Endodermal cell (in vitro differentiated cells): ENCODE measurements around the gene CAPN1. TPM values are rescaled to one million over a fixed set of nuclear protein-coding genes. Genes with fewer than 3 reads are reported as not detected.
A peak's percentile ranks its signal among the peaks of the same experiment; 100 is the strongest.

Experiments used
- DNase-seq: peaks from one replicate; pipeline ENCODE4 v3.0.0-alpha.2; 2017
- H3K27ac ChIP-seq: 2 replicates; pipeline ENCODE4 v1.5.1; 2013; ENCODE audit warnings: mild to moderate bottlenecking, low read depth, low read length, moderate library complexity
- H3K27me3 ChIP-seq: 2 replicates; pipeline ENCODE4 v1.6.1; 2013; ENCODE audit warnings: mild to moderate bottlenecking, low read length, moderate library complexity; ENCODE audit not compliant: insufficient read depth, control insufficient read depth, poor library complexity, severe bottlenecking
- H3K36me3 ChIP-seq: 2 replicates; pipeline ENCODE4 v1.7.0; 2013; ENCODE audit warnings: mild to moderate bottlenecking, low read length, moderate library complexity; ENCODE audit not compliant: control insufficient read depth, insufficient read depth
- H3K4me1 ChIP-seq: one replicate; pipeline ENCODE4 v1.7.0; 2013; ENCODE audit warnings: low read length; ENCODE audit not compliant: control insufficient read depth, insufficient read depth
- H3K4me3 ChIP-seq: 2 replicates; pipeline ENCODE4 v1.5.1; 2013; ENCODE audit warnings: mild to moderate bottlenecking, low read length, moderate library complexity
- H3K9ac ChIP-seq: 2 replicates; pipeline ENCODE4 v1.6.1; 2013; ENCODE audit warnings: mild to moderate bottlenecking, low read length, moderate library complexity; ENCODE audit not compliant: poor library complexity, severe bottlenecking; ENCODE audit errors: extremely low read depth
- H3K9me3 ChIP-seq: 2 replicates; pipeline ENCODE4 v1.6.1; 2013; ENCODE audit warnings: mild to moderate bottlenecking, low read length, moderate library complexity; ENCODE audit not compliant: control insufficient read depth
- H3K27ac Mint-ChIP-seq: 2 replicates; pipeline ENCODE4 v1.8.0; 2020; ENCODE audit warnings: mixed read lengths
- H3K27me3 Mint-ChIP-seq: 2 replicates; pipeline ENCODE4 v1.8.0; 2021; ENCODE audit warnings: mild to moderate bottlenecking, mixed read lengths; ENCODE audit not compliant: insufficient read depth
- H3K36me3 Mint-ChIP-seq: 2 replicates; pipeline ENCODE4 v1.8.0; 2020; ENCODE audit warnings: low read depth, mixed read lengths
- H3K4me1 Mint-ChIP-seq: 2 replicates; pipeline ENCODE4 v1.8.0; 2020; ENCODE audit warnings: mixed read lengths
- H3K4me3 Mint-ChIP-seq: 2 replicates; pipeline ENCODE4 v1.8.0; 2020; ENCODE audit warnings: mild to moderate bottlenecking, moderate library complexity, mixed read lengths
- H3K9me3 Mint-ChIP-seq: 2 replicates; pipeline ENCODE4 v1.8.0; 2020; ENCODE audit warnings: mild to moderate bottlenecking, mixed read lengths
- CTCF ChIP-seq: fragments of 200-600 bp; sonication (generic); conservative IDR thresholded peaks from 2 replicates; pipeline ENCODE4 v1.5.0; 2021; ENCODE audit warnings: antibody characterized with exemption, mild to moderate bottlenecking
- WGBS, 2 experiments: methylation state at CpG; one replicate each; pipeline versions ENCODE4 v1.1.5 to v1.1.7; 2013; ENCODE audit warnings: missing lambda C conversion rate in 2 of 2, mixed read lengths in 1 of 2; ENCODE audit not compliant: insufficient coverage in 1 of 2, insufficient read length in 1 of 2; 5-methylcytosine and 5-hydroxymethylcytosine counted together
- total RNA-seq, 2 donors: library from RNA; stranded (reverse); fragmentation: NEBNext Ultra II Directional in 1 of 2; extraction: Animal tissue kit (Norgen Biotek cat#: 25700) in 1 of 2; gene quantifications; 2 replicates in 1 of 2; 3 replicates in 1 of 2; pipeline ENCODE4 v1.2.1, GENCODE V29; 2021

CAPN1 gene
- total RNA-seq, 2 donors from 2014 or later = 183 to 223 TPM

GRCh38 chr11:65150509-65151299 is 31.0 kb upstream of the CAPN1 start:
- peaks cover 27% of the 10 kb centered on the region for H3K27me3 Mint-ChIP-seq
- no peak overlapping the region for H3K4me3 Mint-ChIP-seq
- Histone ChIP-seq H3K9me3 (peaks cover 15% of the 10 kb centered on the region), H3K4me3 (no peak overlapping the region), H3K27me3 (no peaks in the 10 kb centered on the region), H3K27ac (no peak overlapping the region), H3K36me3 (no peaks in the 10 kb centered on the region), H3K9ac (no peak overlapping the region), H3K4me1 (no peaks in the 10 kb centered on the region)
- peak; percentile 66 for DNase-seq
- no peak overlapping the region for H3K27ac Mint-ChIP-seq
- 82 to 83% methylated on average over 8 to 12 of the region's 12 CpGs for WGBS, 2 experiments
- no peaks in the 10 kb centered on the region for H3K36me3 Mint-ChIP-seq
- TF ChIP-seq CTCF = no peak
- peaks cover 12% of the 10 kb centered on the region for H3K9me3 Mint-ChIP-seq
- H3K4me1 Mint-ChIP-seq = no peaks in the 10 kb centered on the region

GRCh38 chr11:65151331-65151899 is 30.3 kb upstream of the CAPN1 start:
- Histone ChIP-seq H3K4me1 (no peaks in the 10 kb centered on the region), H3K27me3 (no peaks in the 10 kb centered on the region), H3K27ac (no peak overlapping the region), H3K4me3 (no peak overlapping the region), H3K9ac (no peak overlapping the region), H3K36me3 (no peaks in the 10 kb centered on the region), H3K9me3 (peaks cover 12% of the 10 kb centered on the region)
- DNase-seq = peak; percentile 7
- no peak overlapping the region for H3K27ac Mint-ChIP-seq
- H3K9me3 Mint-ChIP-seq = peaks cover 6% of the 10 kb centered on the region
- H3K4me3 Mint-ChIP-seq = no peak overlapping the region
- 90 to 100% methylated on average over 3 of the region's 3 CpGs for WGBS, 2 experiments
- no peaks in the 10 kb centered on the region for H3K36me3 Mint-ChIP-seq
- H3K27me3 Mint-ChIP-seq = peaks cover 21% of the 10 kb centered on the region
- H3K4me1 Mint-ChIP-seq = no peaks in the 10 kb centered on the region
- TF ChIP-seq CTCF = no peak

GRCh38 chr11:65152122-65152521 is 29.6 kb upstream of the CAPN1 start:
- no peak overlapping the region for H3K4me3 Mint-ChIP-seq
- H3K9me3 ChIP-seq = peaks cover 5% of the 10 kb centered on the region
- no peak overlapping the region for H3K27ac ChIP-seq
- H3K4me1 Mint-ChIP-seq = no peaks in the 10 kb centered on the region
- H3K4me1 ChIP-seq = no peaks in the 10 kb centered on the region
- no peak overlapping the region for H3K4me3 ChIP-seq
- peaks cover 5% of the 10 kb centered on the region for H3K9me3 Mint-ChIP-seq
- no peak for TF ChIP-seq CTCF
- DNase-seq = no peak
- H3K36me3 ChIP-seq = no peaks in the 10 kb centered on the region
- H3K9ac ChIP-seq = no peak overlapping the region
- H3K36me3 Mint-ChIP-seq = no peaks in the 10 kb centered on the region
- 91 to 93% methylated on average over 1 to 2 of the region's 2 CpGs for WGBS, 2 experiments
- no peaks in the 10 kb centered on the region for H3K27me3 ChIP-seq
- H3K27me3 Mint-ChIP-seq = peaks cover 21% of the 10 kb centered on the region
- H3K27ac Mint-ChIP-seq = no peak overlapping the region
